Erythroblast (primary cell): ENCODE results near the gene UPK3A.

Experiments
- GATA1 ChIP-seq: IDR thresholded peaks from 2 replicates; pipeline ENCODE4 v1.6.1; 2011; ENCODE audit warnings: low read depth, mild to moderate bottlenecking, control low read depth, low read length, moderate library complexity
- POLR2A ChIP-seq: IDR thresholded peaks from 2 replicates; pipeline ENCODE4 v1.6.1; 2011; ENCODE audit warnings: mild to moderate bottlenecking, low read length

DNA sequence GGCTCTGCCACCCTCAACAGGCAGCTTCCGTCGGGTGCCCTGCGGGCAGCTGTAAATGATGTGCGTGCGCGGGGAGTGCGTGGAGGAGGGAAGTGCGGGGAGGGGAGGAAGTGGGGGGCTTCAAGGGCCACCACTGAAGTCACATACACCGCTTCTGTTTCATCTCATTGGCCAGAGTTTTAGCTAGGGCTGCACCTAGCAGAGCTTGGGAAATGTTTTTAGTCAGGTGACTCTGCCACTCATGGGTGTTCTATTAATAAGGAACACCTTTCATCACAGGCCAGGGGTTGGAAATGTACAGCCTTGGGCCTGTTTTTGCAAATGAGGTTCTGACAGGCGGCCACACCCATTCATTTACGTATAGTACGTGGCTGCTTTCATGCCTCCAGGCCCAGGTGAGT, 39.6 kb downstream of the UPK3A start:
- TF ChIP-seq POLR2A, result no peak
- no peak for TF ChIP-seq GATA1
